Mesendoderm (in vitro differentiated cells): ENCODE results near the gene SCD5. TPM values are rescaled to one million over a fixed set of nuclear protein-coding genes. Genes with fewer than 3 reads are reported as not detected.

ENCODE experiments used
- DNase-seq: peaks from one replicate; pipeline ENCODE4 v3.0.0; 2013
- H2AK5ac ChIP-seq: 2 replicates; pipeline ENCODE4 v1.6.1; 2013; ENCODE audit warnings: low read length, inconsistent platforms
- H2BK120ac ChIP-seq: 2 replicates; pipeline ENCODE4 v1.6.1; 2013; ENCODE audit warnings: low read depth, mild to moderate bottlenecking, low read length, moderate library complexity, mixed read lengths
- H2BK15ac ChIP-seq: replicated peaks from 2 replicates; pipeline ENCODE4 v1.6.1; 2013; ENCODE audit warnings: low read depth, mild to moderate bottlenecking, moderate library complexity
- H2BK5ac ChIP-seq: 2 replicates; pipeline ENCODE4 v1.6.1; 2013; ENCODE audit warnings: low read length, inconsistent platforms
- H3K18ac ChIP-seq: 2 replicates; pipeline ENCODE4 v1.6.1; 2013; ENCODE audit warnings: mild to moderate bottlenecking, low read length, mixed read lengths
- H3K23ac ChIP-seq: one replicate; pipeline ENCODE4 v1.6.1; 2013; ENCODE audit warnings: low read length
- H3K27ac ChIP-seq: 2 replicates; pipeline ENCODE4 v1.5.1; 2013; ENCODE audit warnings: low read depth, mild to moderate bottlenecking, inconsistent platforms, low read length, moderate library complexity
- H3K27me3 ChIP-seq: 2 replicates; pipeline ENCODE4 v1.6.1; 2013; ENCODE audit warnings: low read length, control low read depth, mild to moderate bottlenecking, inconsistent platforms; ENCODE audit not compliant: insufficient read depth, poor library complexity
- H3K36me3 ChIP-seq: 2 replicates; pipeline ENCODE4 v1.6.1; 2013; ENCODE audit warnings: low read length, inconsistent platforms; ENCODE audit not compliant: control insufficient read depth, insufficient read depth
- H3K4ac ChIP-seq: one replicate; pipeline ENCODE4 v1.6.1; 2013; ENCODE audit warnings: low read depth, mild to moderate bottlenecking, low read length, moderate library complexity
- H3K4me1 ChIP-seq: 2 replicates; pipeline ENCODE4 v1.6.1; 2013; ENCODE audit warnings: low read depth, low read length, inconsistent platforms; ENCODE audit not compliant: control insufficient read depth
- H3K4me2 ChIP-seq: 2 replicates; pipeline ENCODE4 v1.6.1; 2013; ENCODE audit warnings: low read length
- H3K4me3 ChIP-seq: 2 replicates; pipeline ENCODE4 v1.5.1; 2013; ENCODE audit warnings: mild to moderate bottlenecking, low read length
- H3K56ac ChIP-seq: one replicate; pipeline ENCODE4 v1.6.1; 2013; ENCODE audit warnings: low read length
- H3K79me1 ChIP-seq: 2 replicates; pipeline ENCODE4 v1.6.1; 2013; ENCODE audit warnings: low read length, inconsistent platforms
- H3K79me2 ChIP-seq: 2 replicates; pipeline ENCODE4 v1.6.1; 2013; ENCODE audit warnings: mild to moderate bottlenecking, low read length; ENCODE audit not compliant: control insufficient read depth, insufficient read depth
- H3K9ac ChIP-seq: 2 replicates; pipeline ENCODE4 v1.6.1; 2013; ENCODE audit warnings: low read length, inconsistent platforms
- H4K5ac ChIP-seq: one replicate; pipeline ENCODE4 v1.6.1; 2013; ENCODE audit warnings: low read length
- H4K8ac ChIP-seq: one replicate; pipeline ENCODE4 v1.6.1; 2013; ENCODE audit warnings: low read depth, mild to moderate bottlenecking, control low read depth, low read length, moderate library complexity
- WGBS: extraction: QIAGEN DNeasy Blood & Tissue Kit; methylation state at CpG from one replicate; pipeline ENCODE4 v1.1.7; 2013; ENCODE audit warnings: low lambda C conversion rate, missing lambda C conversion rate; ENCODE audit not compliant: insufficient coverage; ENCODE audit errors: extremely low coverage; 5-methylcytosine and 5-hydroxymethylcytosine counted together
- small RNA-seq: library from polyadenylated mRNA; stranded (forward); fragments of <200 nt; extraction: miRNeasy Mini kit (QIAGEN cat#:217004); gene quantifications from one replicate; pipeline ENCODE3, GENCODE V24; 2013; ENCODE audit not compliant: insufficient read depth

The SCD5 gene

GRCh38 chr4:82585690-82586435 lies 212.7 kb downstream of the SCD5 start:
- Histone ChIP-seq H4K5ac (no peak overlapping the region), H3K18ac (peak overlapping the region; percentile 83), H3K4me3 (no peak overlapping the region), H3K27ac (no peak overlapping the region), H3K4me1 (peaks cover 20% of the 10 kb centered on the region), H2AK5ac (no peak overlapping the region), H3K27me3 (no peaks in the 10 kb centered on the region), H3K56ac (peak overlapping the region; percentile 6), H2BK5ac (no peak overlapping the region), H3K79me1 (no peaks in the 10 kb centered on the region), H3K4ac (peak overlapping the region; percentile 26), H2BK15ac (no peak overlapping the region), H3K4me2 (no peak overlapping the region), H3K79me2 (no peaks in the 10 kb centered on the region), H3K36me3 (no peaks in the 10 kb centered on the region), H3K9ac (no peak overlapping the region), H2BK120ac (no peak overlapping the region), H4K8ac (no peak overlapping the region), H3K23ac (no peak overlapping the region)
- peak; percentile 74 for DNase-seq
- no CpG with 5 or more reads among the region's 8 CpGs for WGBS

DNA sequence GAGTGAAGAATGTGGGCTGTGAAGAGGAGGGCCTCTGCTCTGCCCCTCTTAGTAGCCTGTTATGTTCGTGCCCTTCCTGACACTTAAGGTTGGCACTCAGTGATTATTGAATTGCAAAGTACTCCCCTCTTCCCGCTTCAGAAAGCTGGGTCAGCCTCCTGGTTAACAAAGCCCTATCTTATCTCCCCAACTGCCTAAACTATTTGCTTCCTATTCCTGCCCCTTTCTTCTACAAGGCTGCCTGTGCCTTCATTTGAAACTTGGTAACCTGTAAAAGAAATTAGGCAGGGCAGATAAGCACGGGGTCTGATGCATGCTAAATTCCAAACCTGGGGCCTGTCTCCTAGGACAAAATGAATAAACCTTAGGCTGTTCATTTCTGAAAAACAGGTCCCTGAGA lies 213.7 kb downstream of the SCD5 start:
- peak; percentile 83 for DNase-seq

GRCh38 chr4:82583897-82584587 lies 214.6 kb downstream of the SCD5 start:
- Histone ChIP-seq H2AK5ac (no peak overlapping the region), H2BK120ac (no peak overlapping the region), H4K5ac (no peak overlapping the region), H3K27me3 (no peaks in the 10 kb centered on the region), H3K18ac (peak overlapping the region; percentile 47), H3K4me3 (no peak overlapping the region), H3K4ac (no peak overlapping the region), H2BK5ac (no peak overlapping the region), H3K56ac (no peak overlapping the region), H3K36me3 (no peaks in the 10 kb centered on the region), H3K4me1 (peaks cover 20% of the 10 kb centered on the region), H3K79me1 (no peaks in the 10 kb centered on the region), H3K79me2 (no peaks in the 10 kb centered on the region), H3K4me2 (no peak overlapping the region), H2BK15ac (no peak overlapping the region), H4K8ac (no peak overlapping the region), H3K27ac (no peak overlapping the region), H3K9ac (no peak overlapping the region), H3K23ac (no peak overlapping the region)
- DNase-seq, result no peak
- WGBS, result no CpG with 5 or more reads among the region's 5 CpGs

More for the DNA sequence above, 213.7 kb downstream of the SCD5 start:
- Histone ChIP-seq H3K4ac (no peak overlapping the region), H4K5ac (no peak overlapping the region), H3K27me3 (no peaks in the 10 kb centered on the region), H3K4me1 (peaks cover 20% of the 10 kb centered on the region), H3K56ac (peak overlapping the region; percentile 6), H3K18ac (no peak overlapping the region), H2AK5ac (no peak overlapping the region), H3K4me3 (no peak overlapping the region), H2BK5ac (peak overlapping the region; percentile 38), H2BK15ac (no peak overlapping the region), H3K23ac (no peak overlapping the region), H3K27ac (no peak overlapping the region), H3K36me3 (no peaks in the 10 kb centered on the region), H3K9ac (no peak overlapping the region), H4K8ac (no peak overlapping the region), H3K79me1 (no peaks in the 10 kb centered on the region), H3K79me2 (no peaks in the 10 kb centered on the region), H3K4me2 (no peak overlapping the region), H2BK120ac (no peak overlapping the region)
- WGBS, result no CpG with 5 or more reads among the region's 3 CpGs

GRCh38 chr4:82579932-82580331 lies 218.7 kb downstream of the SCD5 start:
- H4K5ac ChIP-seq, result no peak overlapping the region
- no peak overlapping the region for H2BK15ac ChIP-seq
- no peaks in the 10 kb centered on the region for H3K27me3 ChIP-seq
- H3K79me1 ChIP-seq, result no peaks in the 10 kb centered on the region
- WGBS, result no CpG with 5 or more reads among the region's 5 CpGs
- H4K8ac ChIP-seq, result no peak overlapping the region
- no peak overlapping the region for H3K4ac ChIP-seq
- no peak overlapping the region for H3K56ac ChIP-seq
- no peak overlapping the region for H3K18ac ChIP-seq
- H3K4me1 ChIP-seq, result no peaks in the 10 kb centered on the region
- no peaks in the 10 kb centered on the region for H3K79me2 ChIP-seq
- H3K4me3 ChIP-seq, result no peak overlapping the region
- H3K36me3 ChIP-seq, result no peaks in the 10 kb centered on the region
- H3K23ac ChIP-seq, result no peak overlapping the region
- no peak overlapping the region for H2BK120ac ChIP-seq
- H3K27ac ChIP-seq, result no peak overlapping the region
- no peak overlapping the region for H2BK5ac ChIP-seq
- no peak for DNase-seq
- no peak overlapping the region for H3K4me2 ChIP-seq
- no peak overlapping the region for H3K9ac ChIP-seq
- H2AK5ac ChIP-seq, result no peak overlapping the region

Small RNA genes within 50 kb of the gene (small RNA-seq; reads per million reads assigned to genes)
- not detected for gene MIR575
